HL-60 (cell line): ENCODE measurements around the gene GPC1.

ENCODE experiments used
- DNase-seq, 2 experiments: peaks; one replicate each; pipeline ENCODE4 v3.0.0-alpha.2; 2010 to 2020; ENCODE audit warnings: low read depth in 1 of 2, low spot score in 1 of 2
- H3K27ac ChIP-seq: fragments of 250-450 bp; sonication (Bioruptor Pico); replicated peaks from 2 replicates; pipeline ENCODE4 v1.5.1; 2020; ENCODE audit warnings: mild to moderate bottlenecking, moderate library complexity
- H3K27me3 ChIP-seq: fragments of 250-450 bp; sonication (Bioruptor Pico); 2 replicates; pipeline ENCODE4 v1.5.1; 2021; ENCODE audit warnings: mild to moderate bottlenecking, moderate library complexity; ENCODE audit not compliant: insufficient read depth, poor library complexity, severe bottlenecking
- H3K4me3 ChIP-seq: replicated peaks from 2 replicates; pipeline ENCODE4 v1.5.1; 2011; ENCODE audit warnings: mild to moderate bottlenecking, control low read depth, low read length; ENCODE audit not compliant: insufficient read depth
- GABPA ChIP-seq: IDR thresholded peaks from 2 replicates; pipeline ENCODE4 v1.6.1; 2012; ENCODE audit warnings: low read depth
- POLR2AphosphoS5 ChIP-seq: IDR thresholded peaks from 2 replicates; pipeline ENCODE4 v1.6.1; 2012; ENCODE audit warnings: low read depth
- SPI1 ChIP-seq: IDR thresholded peaks from 2 replicates; pipeline ENCODE4 v1.6.1; 2012; ENCODE audit warnings: low read depth, mild to moderate bottlenecking, borderline replicate concordance
- TF ChIP-seq, protein P1 (sequence below): IDR thresholded peaks from 2 replicates; pipeline ENCODE4 v1.6.1; 2012; ENCODE audit warnings: low read depth; ENCODE audit not compliant: insufficient replicate concordance
- TF ChIP-seq, protein P2 (sequence below): IDR thresholded peaks from one replicate; pipeline ENCODE4 v1.5.1; 2011; ENCODE audit warnings: low read length, control low read depth, inconsistent platforms; ENCODE audit not compliant: insufficient read depth

GPC1 gene

DNA sequence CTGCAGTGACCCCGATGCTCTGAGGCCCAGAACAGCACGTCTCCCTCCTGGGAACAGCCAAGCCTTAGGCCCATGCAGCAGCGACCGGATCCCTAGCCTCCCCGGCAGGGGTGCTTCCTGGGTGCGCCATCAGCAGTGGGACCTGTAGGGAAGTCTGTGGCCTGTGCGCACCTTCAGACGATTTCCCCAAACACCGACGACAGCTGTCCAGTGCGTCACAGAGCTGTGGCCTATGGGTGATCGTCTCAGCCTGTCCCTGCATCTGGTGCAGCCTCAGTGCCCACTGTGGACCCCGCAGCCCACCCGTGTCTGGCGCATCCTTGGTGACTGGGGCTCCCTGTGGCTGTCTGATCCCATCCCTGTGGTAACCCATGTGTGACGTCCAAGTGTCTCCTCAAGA, 9.0 kb downstream of the GPC1 start:
- no peak for DNase-seq
- Histone ChIP-seq H3K27me3 (peaks cover 4% of the 10 kb centered on the region), H3K27ac (no peak overlapping the region), H3K4me3 (no peak overlapping the region)
- no peak for TF ChIP-seq POLR2AphosphoS5
- no peak for TF ChIP-seq SPI1
- TF ChIP-seq, protein P1, sequence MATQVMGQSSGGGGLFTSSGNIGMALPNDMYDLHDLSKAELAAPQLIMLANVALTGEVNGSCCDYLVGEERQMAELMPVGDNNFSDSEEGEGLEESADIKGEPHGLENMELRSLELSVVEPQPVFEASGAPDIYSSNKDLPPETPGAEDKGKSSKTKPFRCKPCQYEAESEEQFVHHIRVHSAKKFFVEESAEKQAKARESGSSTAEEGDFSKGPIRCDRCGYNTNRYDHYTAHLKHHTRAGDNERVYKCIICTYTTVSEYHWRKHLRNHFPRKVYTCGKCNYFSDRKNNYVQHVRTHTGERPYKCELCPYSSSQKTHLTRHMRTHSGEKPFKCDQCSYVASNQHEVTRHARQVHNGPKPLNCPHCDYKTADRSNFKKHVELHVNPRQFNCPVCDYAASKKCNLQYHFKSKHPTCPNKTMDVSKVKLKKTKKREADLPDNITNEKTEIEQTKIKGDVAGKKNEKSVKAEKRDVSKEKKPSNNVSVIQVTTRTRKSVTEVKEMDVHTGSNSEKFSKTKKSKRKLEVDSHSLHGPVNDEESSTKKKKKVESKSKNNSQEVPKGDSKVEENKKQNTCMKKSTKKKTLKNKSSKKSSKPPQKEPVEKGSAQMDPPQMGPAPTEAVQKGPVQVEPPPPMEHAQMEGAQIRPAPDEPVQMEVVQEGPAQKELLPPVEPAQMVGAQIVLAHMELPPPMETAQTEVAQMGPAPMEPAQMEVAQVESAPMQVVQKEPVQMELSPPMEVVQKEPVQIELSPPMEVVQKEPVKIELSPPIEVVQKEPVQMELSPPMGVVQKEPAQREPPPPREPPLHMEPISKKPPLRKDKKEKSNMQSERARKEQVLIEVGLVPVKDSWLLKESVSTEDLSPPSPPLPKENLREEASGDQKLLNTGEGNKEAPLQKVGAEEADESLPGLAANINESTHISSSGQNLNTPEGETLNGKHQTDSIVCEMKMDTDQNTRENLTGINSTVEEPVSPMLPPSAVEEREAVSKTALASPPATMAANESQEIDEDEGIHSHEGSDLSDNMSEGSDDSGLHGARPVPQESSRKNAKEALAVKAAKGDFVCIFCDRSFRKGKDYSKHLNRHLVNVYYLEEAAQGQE, result no peak
- TF ChIP-seq, protein P2, sequence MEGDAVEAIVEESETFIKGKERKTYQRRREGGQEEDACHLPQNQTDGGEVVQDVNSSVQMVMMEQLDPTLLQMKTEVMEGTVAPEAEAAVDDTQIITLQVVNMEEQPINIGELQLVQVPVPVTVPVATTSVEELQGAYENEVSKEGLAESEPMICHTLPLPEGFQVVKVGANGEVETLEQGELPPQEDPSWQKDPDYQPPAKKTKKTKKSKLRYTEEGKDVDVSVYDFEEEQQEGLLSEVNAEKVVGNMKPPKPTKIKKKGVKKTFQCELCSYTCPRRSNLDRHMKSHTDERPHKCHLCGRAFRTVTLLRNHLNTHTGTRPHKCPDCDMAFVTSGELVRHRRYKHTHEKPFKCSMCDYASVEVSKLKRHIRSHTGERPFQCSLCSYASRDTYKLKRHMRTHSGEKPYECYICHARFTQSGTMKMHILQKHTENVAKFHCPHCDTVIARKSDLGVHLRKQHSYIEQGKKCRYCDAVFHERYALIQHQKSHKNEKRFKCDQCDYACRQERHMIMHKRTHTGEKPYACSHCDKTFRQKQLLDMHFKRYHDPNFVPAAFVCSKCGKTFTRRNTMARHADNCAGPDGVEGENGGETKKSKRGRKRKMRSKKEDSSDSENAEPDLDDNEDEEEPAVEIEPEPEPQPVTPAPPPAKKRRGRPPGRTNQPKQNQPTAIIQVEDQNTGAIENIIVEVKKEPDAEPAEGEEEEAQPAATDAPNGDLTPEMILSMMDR, result no peak
- TF ChIP-seq GABPA, result no peak

DNA sequence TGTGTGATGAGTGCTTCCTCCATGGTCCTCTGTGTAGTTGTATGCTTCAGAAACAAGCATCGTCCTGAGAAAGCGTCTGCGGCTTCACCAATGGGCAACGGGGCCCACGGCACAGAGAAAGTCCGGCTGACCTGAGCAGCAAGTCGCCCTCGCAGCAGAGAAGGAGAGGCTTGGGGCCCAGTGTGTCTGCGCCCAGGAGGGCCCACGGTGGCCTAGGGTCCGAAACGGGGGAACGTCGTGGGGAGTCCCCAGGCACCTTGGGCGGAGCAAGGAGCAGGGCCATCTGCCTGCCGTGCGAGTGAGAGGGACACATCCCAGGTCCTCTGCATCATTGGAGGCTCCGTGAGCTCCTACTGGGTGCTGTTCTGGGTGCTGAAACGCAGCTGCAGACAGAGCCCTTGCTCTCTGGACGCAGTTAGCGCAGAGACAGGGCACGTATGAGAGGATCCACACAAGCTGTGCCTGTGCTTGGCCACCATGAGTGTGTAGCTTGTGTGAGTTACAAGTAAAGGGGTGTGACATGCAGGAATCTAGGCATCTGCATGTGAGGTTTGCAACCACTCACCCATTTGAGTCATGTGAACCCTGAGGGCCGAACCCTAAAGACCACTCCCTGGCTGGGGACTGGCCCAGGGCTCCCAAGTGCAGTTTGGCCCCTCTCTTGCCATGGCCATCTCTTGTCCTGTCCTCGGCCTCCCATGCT, 10.6 kb downstream of the GPC1 start:
- Histone ChIP-seq H3K27ac (no peak overlapping the region), H3K4me3 (no peak overlapping the region), H3K27me3 (peaks cover 13% of the 10 kb centered on the region)
- TF ChIP-seq, protein P1, result peak; percentile 82
- no peak for TF ChIP-seq GABPA
- TF ChIP-seq, protein P2, result no peak
- no peak for TF ChIP-seq POLR2AphosphoS5
- no peak for DNase-seq

DNA sequence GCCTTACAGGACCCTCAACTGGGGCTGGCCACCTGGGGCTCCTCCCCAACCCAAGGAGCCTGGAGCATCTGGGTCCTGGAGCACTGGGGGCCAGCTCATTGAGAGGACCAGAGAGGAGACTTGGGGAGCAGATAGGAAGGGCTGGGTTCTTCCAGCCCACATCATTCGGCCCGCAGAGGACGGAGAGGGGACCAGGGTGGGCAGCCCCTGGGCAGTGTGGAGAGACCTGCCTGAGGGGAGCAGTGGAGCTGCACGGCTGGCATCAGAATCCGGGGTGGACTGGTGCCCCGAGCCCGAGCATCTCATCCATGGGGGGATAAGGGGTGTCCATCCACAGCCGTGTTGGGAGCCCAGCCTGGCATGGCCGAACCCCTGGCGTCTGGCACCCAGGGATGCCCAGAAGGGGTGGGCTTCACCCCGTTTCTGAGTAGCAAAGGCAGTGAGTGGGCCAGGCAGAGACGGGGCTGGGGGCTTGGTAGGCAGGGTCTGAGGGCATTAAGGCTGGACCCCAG, 11.3 kb downstream of the GPC1 start:
- Histone ChIP-seq H3K4me3 (no peak overlapping the region), H3K27ac (no peak overlapping the region), H3K27me3 (peaks cover 19% of the 10 kb centered on the region)
- TF ChIP-seq, protein P2, result no peak
- DNase-seq, result no peak

DNA sequence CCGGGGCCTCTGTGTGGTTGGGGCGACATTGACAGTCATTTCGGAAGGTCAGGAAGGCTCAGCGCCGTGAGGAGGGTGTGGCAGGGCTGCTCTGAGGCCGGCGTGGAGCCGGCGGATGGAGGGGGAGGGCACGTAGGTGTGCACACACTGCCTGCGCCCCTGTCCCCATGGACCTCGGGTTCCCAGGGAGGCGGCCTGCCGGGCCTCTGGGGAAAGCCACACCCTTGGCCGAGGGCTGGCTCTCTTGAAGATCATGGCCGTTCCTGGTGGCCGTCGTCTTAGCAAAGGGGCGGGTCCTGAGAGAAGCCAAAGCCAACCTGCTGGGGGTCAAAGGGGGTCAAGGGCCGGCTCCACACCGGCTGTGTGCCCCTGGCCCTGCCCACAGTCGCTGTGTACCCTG, 11.9 kb downstream of the GPC1 start:
- no peak for TF ChIP-seq GABPA
- no peak for TF ChIP-seq SPI1
- TF ChIP-seq, protein P2, result no peak
- TF ChIP-seq, protein P1, result no peak
- no peak for TF ChIP-seq POLR2AphosphoS5
- no peak overlapping the region for H3K27ac ChIP-seq
- no peak for DNase-seq
- peaks cover 25% of the 10 kb centered on the region for H3K27me3 ChIP-seq
- H3K4me3 ChIP-seq, result no peak overlapping the region
